MM.1S (cell line): Measurements from ENCODE around the gene RHOJ.

ENCODE experiments used
- DNase-seq: peaks from one replicate; pipeline ENCODE4 v3.0.0-alpha.2; 2015
- H2AFZ ChIP-seq: fragments of 300-600 bp; sonication (generic); 2 replicates; pipeline ENCODE4 v1.6.0; 2016; ENCODE audit warnings: antibody characterized with exemption, low read length
- H3F3A ChIP-seq: fragments of 300-600 bp; sonication (generic); 2 replicates; pipeline ENCODE4 v1.6.1; 2016; ENCODE audit warnings: mild to moderate bottlenecking, antibody characterized with exemption, low read length, moderate library complexity, mixed read lengths; ENCODE audit not compliant: insufficient read depth
- H3K27ac ChIP-seq: fragments of 300-600 bp; sonication (generic); 2 replicates; pipeline ENCODE4 v1.5.1; 2016; ENCODE audit warnings: mild to moderate bottlenecking, low read length
- H3K27me3 ChIP-seq: fragments of 300-600 bp; sonication (generic); replicated peaks from 2 replicates; pipeline ENCODE4 v1.6.0; 2016; ENCODE audit warnings: low read length; ENCODE audit not compliant: insufficient read depth
- H3K36me3 ChIP-seq: fragments of 300-600 bp; sonication (generic); replicated peaks from 2 replicates; pipeline ENCODE4 v1.6.1; 2016; ENCODE audit warnings: mild to moderate bottlenecking, low read length, mixed read lengths; ENCODE audit not compliant: insufficient read depth
- H3K4me1 ChIP-seq: fragments of 300-600 bp; sonication (generic); 2 replicates; pipeline ENCODE4 v1.6.1; 2016; ENCODE audit warnings: low read length, mixed read lengths
- H3K4me2 ChIP-seq: fragments of 300-600 bp; sonication (generic); 2 replicates; pipeline ENCODE4 v1.6.0; 2016; ENCODE audit warnings: low read depth, low read length
- H3K4me3 ChIP-seq: fragments of 300-600 bp; sonication (generic); 2 replicates; pipeline ENCODE4 v1.5.1; 2016; ENCODE audit warnings: low read length, mixed read lengths
- H3K79me2 ChIP-seq: fragments of 300-600 bp; sonication (generic); 2 replicates; pipeline ENCODE4 v1.6.1; 2016; ENCODE audit warnings: mixed run types, low read length, mixed read lengths
- H3K9ac ChIP-seq: fragments of 300-600 bp; sonication (generic); 2 replicates; pipeline ENCODE4 v1.6.1; 2016; ENCODE audit warnings: low read length, mixed read lengths
- H3K9me2 ChIP-seq: fragments of 300-600 bp; sonication (generic); replicated peaks from 2 replicates; pipeline ENCODE4 v1.6.1; 2016; ENCODE audit warnings: mild to moderate bottlenecking, low read length, mixed read lengths; ENCODE audit not compliant: insufficient read depth
- H3K9me3 ChIP-seq: fragments of 300-600 bp; sonication (generic); replicated peaks from 2 replicates; pipeline ENCODE4 v1.6.1; 2016; ENCODE audit warnings: mild to moderate bottlenecking, low read length, mixed read lengths; ENCODE audit not compliant: insufficient read depth
- H4K20me1 ChIP-seq: fragments of 300-600 bp; sonication (generic); 2 replicates; pipeline ENCODE4 v1.6.1; 2016; ENCODE audit warnings: mild to moderate bottlenecking, low read length, moderate library complexity, mixed read lengths; ENCODE audit not compliant: insufficient read depth
- EZH2 ChIP-seq: fragments of 300-600 bp; sonication (generic); optimal IDR thresholded peaks from 2 replicates; pipeline ENCODE3; 2017; ENCODE audit warnings: low read depth, mild to moderate bottlenecking, antibody characterized with exemption, low read length, mixed read lengths
- EZH2phosphoT487 ChIP-seq: fragments of 300-600 bp; sonication (generic); IDR thresholded peaks from 2 replicates; pipeline ENCODE4 v1.6.1; 2018; ENCODE audit warnings: antibody characterized with exemption, low read length
- TF ChIP-seq, protein P1 (sequence below): fragments of 300-600 bp; sonication (generic); IDR thresholded peaks from 2 replicates; pipeline ENCODE4 v1.5.1; 2016; ENCODE audit warnings: antibody characterized with exemption, low read length, mixed read lengths

The RHOJ gene

GRCh38 chr14:63273717-63274655 lies 69.7 kb downstream of the RHOJ start:
- no peaks in the 10 kb centered on the region for H3K4me1 ChIP-seq
- H3K4me2 ChIP-seq, result no peak overlapping the region
- no peak overlapping the region for H3K9ac ChIP-seq
- no peaks in the 10 kb centered on the region for H3K79me2 ChIP-seq
- no peaks in the 10 kb centered on the region for H3F3A ChIP-seq
- no peak for DNase-seq
- H3K4me3 ChIP-seq, result no peak overlapping the region
- TF ChIP-seq, protein P1, sequence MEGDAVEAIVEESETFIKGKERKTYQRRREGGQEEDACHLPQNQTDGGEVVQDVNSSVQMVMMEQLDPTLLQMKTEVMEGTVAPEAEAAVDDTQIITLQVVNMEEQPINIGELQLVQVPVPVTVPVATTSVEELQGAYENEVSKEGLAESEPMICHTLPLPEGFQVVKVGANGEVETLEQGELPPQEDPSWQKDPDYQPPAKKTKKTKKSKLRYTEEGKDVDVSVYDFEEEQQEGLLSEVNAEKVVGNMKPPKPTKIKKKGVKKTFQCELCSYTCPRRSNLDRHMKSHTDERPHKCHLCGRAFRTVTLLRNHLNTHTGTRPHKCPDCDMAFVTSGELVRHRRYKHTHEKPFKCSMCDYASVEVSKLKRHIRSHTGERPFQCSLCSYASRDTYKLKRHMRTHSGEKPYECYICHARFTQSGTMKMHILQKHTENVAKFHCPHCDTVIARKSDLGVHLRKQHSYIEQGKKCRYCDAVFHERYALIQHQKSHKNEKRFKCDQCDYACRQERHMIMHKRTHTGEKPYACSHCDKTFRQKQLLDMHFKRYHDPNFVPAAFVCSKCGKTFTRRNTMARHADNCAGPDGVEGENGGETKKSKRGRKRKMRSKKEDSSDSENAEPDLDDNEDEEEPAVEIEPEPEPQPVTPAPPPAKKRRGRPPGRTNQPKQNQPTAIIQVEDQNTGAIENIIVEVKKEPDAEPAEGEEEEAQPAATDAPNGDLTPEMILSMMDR, result no peak
- TF ChIP-seq EZH2phosphoT487, result no peak
- no peak for TF ChIP-seq EZH2
- no peaks in the 10 kb centered on the region for H4K20me1 ChIP-seq
- H2AFZ ChIP-seq, result no peak overlapping the region
- H3K9me2 ChIP-seq, result no peaks in the 10 kb centered on the region
- H3K9me3 ChIP-seq, result no peaks in the 10 kb centered on the region
- no peaks in the 10 kb centered on the region for H3K36me3 ChIP-seq
- H3K27ac ChIP-seq, result no peak overlapping the region
- no peaks in the 10 kb centered on the region for H3K27me3 ChIP-seq

- no peak for DNase-seq
- Histone ChIP-seq H3K79me2 (no peaks in the 10 kb centered on the region), H3K9ac (no peak overlapping the region)
These were observed 71.4 kb downstream of the RHOJ start for GRCh38 chr14:63275611-63276010.

DNA sequence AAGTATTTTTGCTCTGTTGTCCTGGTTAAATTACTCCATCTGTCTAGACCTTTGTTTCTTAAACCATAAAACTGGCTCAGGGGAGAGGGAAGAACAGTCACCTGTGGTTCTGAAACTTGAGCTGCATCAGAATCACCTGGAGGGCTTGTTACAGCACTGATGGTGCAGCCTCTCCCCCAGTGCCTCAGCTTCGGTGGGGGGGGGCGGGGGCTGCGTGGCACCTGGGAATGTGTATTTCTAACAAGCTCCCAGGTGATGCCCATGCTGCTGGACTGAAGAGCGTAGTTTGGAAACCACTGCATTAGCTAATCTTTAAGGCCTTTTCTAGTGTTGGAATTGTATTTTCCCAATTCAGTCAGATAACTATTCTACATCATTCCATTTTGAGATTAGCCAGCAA lies 71.8 kb downstream of the RHOJ start:
- no peak overlapping the region for H3K4me2 ChIP-seq
- no peaks in the 10 kb centered on the region for H3K36me3 ChIP-seq
- H3K4me3 ChIP-seq, result no peak overlapping the region
- H2AFZ ChIP-seq, result no peak overlapping the region
- H3K9ac ChIP-seq, result no peak overlapping the region
- H3K27ac ChIP-seq, result no peak overlapping the region
- no peaks in the 10 kb centered on the region for H3K9me3 ChIP-seq
- TF ChIP-seq, protein P1, result no peak
- no peak for TF ChIP-seq EZH2phosphoT487
- TF ChIP-seq EZH2, result no peak
- no peaks in the 10 kb centered on the region for H3K4me1 ChIP-seq
- H4K20me1 ChIP-seq, result no peaks in the 10 kb centered on the region
- H3K79me2 ChIP-seq, result no peaks in the 10 kb centered on the region
- H3F3A ChIP-seq, result no peaks in the 10 kb centered on the region
- DNase-seq, result no peak
- H3K9me2 ChIP-seq, result no peaks in the 10 kb centered on the region
- no peaks in the 10 kb centered on the region for H3K27me3 ChIP-seq

More at GRCh38 chr14:63275611-63276010, 71.4 kb downstream of the RHOJ start:
- H3K36me3 ChIP-seq, result no peaks in the 10 kb centered on the region
- H3K27me3 ChIP-seq, result no peaks in the 10 kb centered on the region
- TF ChIP-seq EZH2phosphoT487 (no peak), EZH2 (no peak)
- TF ChIP-seq, protein P1, result no peak
- H3K4me3 ChIP-seq, result no peak overlapping the region
- H3K4me2 ChIP-seq, result no peak overlapping the region
- no peaks in the 10 kb centered on the region for H3F3A ChIP-seq
- no peaks in the 10 kb centered on the region for H3K9me2 ChIP-seq
- no peak overlapping the region for H3K27ac ChIP-seq
- no peaks in the 10 kb centered on the region for H3K9me3 ChIP-seq
- no peaks in the 10 kb centered on the region for H3K4me1 ChIP-seq
- H2AFZ ChIP-seq, result no peak overlapping the region
- no peaks in the 10 kb centered on the region for H4K20me1 ChIP-seq
